ENCODE measurements around the gene PRKCB.

DNA sequence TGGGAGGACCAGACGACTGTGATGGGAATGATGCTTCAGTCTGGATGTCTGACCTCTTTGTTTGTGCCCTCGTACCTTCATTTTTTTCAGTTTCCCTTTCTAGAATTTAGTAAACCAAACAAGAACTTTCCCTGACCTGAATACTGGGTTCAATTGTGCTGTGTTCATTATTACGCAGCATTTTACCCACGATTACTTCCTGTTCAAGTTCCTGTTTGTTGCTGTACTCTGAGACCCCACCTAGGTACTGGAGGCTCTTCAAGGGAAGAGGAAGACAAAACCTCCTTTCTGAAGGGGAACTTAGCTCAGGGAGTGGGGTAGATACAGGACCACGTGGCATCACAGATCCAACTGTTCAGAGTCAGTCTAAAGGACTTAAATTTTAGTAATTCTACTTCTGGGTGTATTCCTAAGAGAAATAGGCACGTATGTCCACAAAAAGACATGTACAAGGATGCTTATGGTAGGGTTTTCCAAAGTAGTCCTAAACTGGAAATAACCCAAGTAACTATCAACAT lies 9.2 kb upstream of the PRKCB start:
- TF ChIP-seq POLR2A (IDR thresholded peaks at IDR 0.05) (no peak), CTCF (IDR thresholded peaks at IDR 0.05) (no peak)
